Neural progenitor cell (in vitro differentiated cells): ENCODE results near the gene OTUD5.

Experiments
- EZH2 ChIP-seq: fragments of 200-600 bp; sonication (generic); IDR thresholded peaks from 2 replicates; pipeline ENCODE4 v1.6.1; 2017; ENCODE audit warnings: antibody characterized with exemption, mild to moderate bottlenecking, moderate library complexity
- EZH2phosphoT487 ChIP-seq: fragments of 200-600 bp; sonication (generic); IDR thresholded peaks from 2 replicates; pipeline ENCODE4 v1.6.1; 2017; ENCODE audit warnings: antibody characterized with exemption
- TF ChIP-seq, protein P1 (sequence below): fragments of 200-600 bp; sonication (generic); IDR thresholded peaks from 2 replicates; pipeline ENCODE4 v1.5.1; 2017; ENCODE audit warnings: antibody characterized with exemption, mild to moderate bottlenecking

DNA sequence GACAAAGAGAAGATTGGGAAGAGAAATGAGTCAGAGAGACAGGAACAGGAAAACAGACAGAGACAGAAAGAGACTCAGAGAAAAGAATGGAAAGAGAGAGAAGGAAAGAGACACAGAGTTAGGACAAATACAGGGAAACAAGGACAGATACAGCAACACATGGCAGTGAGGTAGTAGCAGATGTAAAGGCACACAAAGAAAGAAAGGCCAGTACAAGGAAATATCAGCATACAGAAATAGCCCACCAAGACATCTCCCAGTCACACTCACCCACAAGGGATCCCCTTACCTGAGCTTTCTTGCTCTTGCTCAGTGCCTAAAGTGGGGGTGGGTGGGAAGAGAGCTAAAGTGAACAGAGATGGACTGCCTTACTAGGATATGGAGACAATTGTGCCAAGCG is 40.5 kb upstream of the OTUD5 start:
- TF ChIP-seq, protein P1, sequence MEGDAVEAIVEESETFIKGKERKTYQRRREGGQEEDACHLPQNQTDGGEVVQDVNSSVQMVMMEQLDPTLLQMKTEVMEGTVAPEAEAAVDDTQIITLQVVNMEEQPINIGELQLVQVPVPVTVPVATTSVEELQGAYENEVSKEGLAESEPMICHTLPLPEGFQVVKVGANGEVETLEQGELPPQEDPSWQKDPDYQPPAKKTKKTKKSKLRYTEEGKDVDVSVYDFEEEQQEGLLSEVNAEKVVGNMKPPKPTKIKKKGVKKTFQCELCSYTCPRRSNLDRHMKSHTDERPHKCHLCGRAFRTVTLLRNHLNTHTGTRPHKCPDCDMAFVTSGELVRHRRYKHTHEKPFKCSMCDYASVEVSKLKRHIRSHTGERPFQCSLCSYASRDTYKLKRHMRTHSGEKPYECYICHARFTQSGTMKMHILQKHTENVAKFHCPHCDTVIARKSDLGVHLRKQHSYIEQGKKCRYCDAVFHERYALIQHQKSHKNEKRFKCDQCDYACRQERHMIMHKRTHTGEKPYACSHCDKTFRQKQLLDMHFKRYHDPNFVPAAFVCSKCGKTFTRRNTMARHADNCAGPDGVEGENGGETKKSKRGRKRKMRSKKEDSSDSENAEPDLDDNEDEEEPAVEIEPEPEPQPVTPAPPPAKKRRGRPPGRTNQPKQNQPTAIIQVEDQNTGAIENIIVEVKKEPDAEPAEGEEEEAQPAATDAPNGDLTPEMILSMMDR, result no peak
- TF ChIP-seq EZH2phosphoT487, result no peak
- no peak for TF ChIP-seq EZH2
